Lower leg skin (tissue), 3 donors: ENCODE data around the gene ATF7IP2.

Source experiments
- CTCF ChIP-seq, 3 donors: fragments of 450-650 bp; IDR thresholded peaks; one replicate each; pipeline ENCODE4 v1.5.1; 2016; ENCODE audit warnings: antibody characterized with exemption in 3 of 3, mild to moderate bottlenecking in 3 of 3, moderate library complexity in 2 of 3
- POLR2A ChIP-seq, 2 donors: fragments of 450-650 bp; IDR thresholded peaks; one replicate each; pipeline ENCODE4 v1.6.1; 2016 to 2017; ENCODE audit warnings: antibody characterized with exemption in 2 of 2, mild to moderate bottlenecking in 1 of 2, moderate library complexity in 1 of 2

DNA sequence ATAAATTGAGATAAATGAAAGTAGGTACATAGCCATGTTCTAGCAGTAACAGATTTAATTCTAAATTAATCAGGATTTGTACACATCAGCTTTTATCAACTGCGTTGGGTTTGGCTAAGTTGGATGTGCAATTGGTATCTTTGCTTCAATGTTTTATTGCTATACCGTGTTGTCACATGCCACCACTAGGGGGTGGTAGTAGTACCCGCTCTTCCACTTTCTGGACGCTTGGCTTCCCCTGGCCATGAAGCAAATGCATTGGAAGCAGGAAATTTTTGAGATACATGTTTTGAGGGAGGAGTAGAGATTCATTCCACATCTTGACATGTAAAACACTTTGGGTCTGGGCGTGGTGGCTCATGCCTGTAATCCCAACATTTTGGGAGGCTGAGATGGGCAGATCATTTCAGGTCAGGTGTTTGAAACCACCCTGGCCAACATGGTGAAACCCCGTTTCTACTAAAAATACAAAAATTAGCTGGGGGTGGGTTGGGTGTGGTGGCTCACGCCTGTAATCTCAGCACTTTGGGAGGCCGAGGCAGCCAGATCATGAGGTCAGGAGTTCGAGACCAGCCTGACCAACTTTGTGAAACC lies 135.9 kb downstream of the ATF7IP2 start:
- TF ChIP-seq CTCF (IDR thresholded peaks at IDR 0.05) (peak in 2 of 3 donors; percentile 34 to 64), POLR2A (IDR thresholded peaks at IDR 0.05) (no peak)
